Liver (tissue), 9 donors: ENCODE measurements around the gene SYNGR3. TPM values are rescaled to one million over a fixed set of nuclear protein-coding genes. Genes with fewer than 3 reads are reported as not detected.

Experiments used
- DNase-seq: peaks from one replicate; pipeline ENCODE4 v3.0.0-alpha.2; 2017; ENCODE audit warnings: low spot score
- H3K27ac ChIP-seq, 2 donors: one replicate each; pipeline ENCODE4 v1.7.0; 2013; ENCODE audit warnings: inconsistent platforms in 2 of 2, low read length in 2 of 2, control low read depth in 1 of 2, low read depth in 1 of 2, mild to moderate bottlenecking in 1 of 2
- H3K27me3 ChIP-seq, 4 donors: one replicate each; pipeline versions ENCODE4 v1.6.1 to v1.7.0; 2013; ENCODE audit warnings: low read length in 3 of 4, inconsistent platforms in 1 of 4, mild to moderate bottlenecking in 1 of 4, moderate library complexity in 1 of 4; ENCODE audit not compliant: control insufficient read depth in 4 of 4, insufficient read depth in 4 of 4
- H3K36me3 ChIP-seq, 4 donors: one replicate each; pipeline versions ENCODE4 v1.6.1 to v1.7.0; 2013; ENCODE audit warnings: low read length in 3 of 4, mild to moderate bottlenecking in 3 of 4, low read depth in 1 of 4, moderate library complexity in 1 of 4; ENCODE audit not compliant: control insufficient read depth in 4 of 4, insufficient read depth in 3 of 4
- H3K4me1 ChIP-seq, 4 donors: one replicate each; pipeline versions ENCODE4 v1.6.1 to v1.7.0; 2013; ENCODE audit warnings: low read length in 3 of 4, mild to moderate bottlenecking in 3 of 4, moderate library complexity in 1 of 4; ENCODE audit not compliant: control insufficient read depth in 4 of 4, insufficient read depth in 4 of 4
- H3K4me3 ChIP-seq, 3 donors: one replicate each; pipeline versions ENCODE4 v1.6.1 to v1.7.0; 2013; ENCODE audit warnings: low read length in 3 of 3, control low read depth in 1 of 3, low read depth in 1 of 3, mild to moderate bottlenecking in 1 of 3
- H3K9ac ChIP-seq, 2 donors: one replicate each; pipeline ENCODE4 v1.7.0; 2013; ENCODE audit warnings: low read length in 2 of 2, mild to moderate bottlenecking in 2 of 2, moderate library complexity in 2 of 2, control low read depth in 1 of 2, low read depth in 1 of 2
- H3K9me3 ChIP-seq, 4 donors: one replicate each; pipeline versions ENCODE4 v1.6.1 to v1.7.0; 2013; ENCODE audit warnings: low read length in 3 of 4; ENCODE audit not compliant: control insufficient read depth in 4 of 4
- ATF3 ChIP-seq: IDR thresholded peaks from 2 replicates; pipeline ENCODE4 v1.6.1; 2016; ENCODE audit warnings: antibody characterized with exemption
- CTCF ChIP-seq: fragments of 150-350 bp; IDR thresholded peaks from 2 replicates; pipeline ENCODE4 v1.5.1; 2017; ENCODE audit warnings: improper control_type of control experiment, low read depth, low read length; ENCODE audit not compliant: missing input control
- EGR1 ChIP-seq, 2 donors: IDR thresholded peaks; 2 replicates each; pipeline ENCODE4 v1.6.1; 2016 to 2018; ENCODE audit warnings: antibody characterized with exemption in 2 of 2, low read depth in 2 of 2
- FOXA1 ChIP-seq: IDR thresholded peaks from 2 replicates; pipeline ENCODE4 v1.6.1; 2016; ENCODE audit warnings: antibody characterized with exemption
- FOXA2 ChIP-seq: IDR thresholded peaks from 2 replicates; pipeline ENCODE4 v1.6.1; 2016; ENCODE audit warnings: antibody characterized with exemption
- GABPA ChIP-seq, 2 donors: IDR thresholded peaks in 1 of 2; conservative IDR thresholded peaks in 1 of 2; 2 replicates each; pipeline ENCODE4 v1.6.1; 2016; ENCODE audit warnings: antibody characterized with exemption in 2 of 2, mild to moderate bottlenecking in 1 of 2, moderate library complexity in 1 of 2
- HNF4A ChIP-seq, 2 donors: conservative IDR thresholded peaks; 2 replicates each; pipeline ENCODE4 v1.6.1; 2016; ENCODE audit warnings: antibody characterized with exemption in 2 of 2, mild to moderate bottlenecking in 2 of 2
- HNF4G ChIP-seq: IDR thresholded peaks from 2 replicates; pipeline ENCODE4 v1.6.1; 2016; ENCODE audit warnings: antibody characterized with exemption
- JUND ChIP-seq, 2 donors: IDR thresholded peaks; 2 replicates each; pipeline ENCODE4 v1.6.1; 2016; ENCODE audit warnings: antibody characterized with exemption in 2 of 2
- NR2F2 ChIP-seq: IDR thresholded peaks from 2 replicates; pipeline ENCODE4 v1.6.1; 2016; ENCODE audit warnings: antibody characterized with exemption
- RAD21 ChIP-seq, 2 donors: IDR thresholded peaks; 2 replicates each; pipeline ENCODE4 v1.6.1; 2016; ENCODE audit warnings: antibody characterized with exemption in 2 of 2, mild to moderate bottlenecking in 2 of 2
- REST ChIP-seq: IDR thresholded peaks from 2 replicates; pipeline ENCODE4 v1.6.1; 2016; ENCODE audit warnings: antibody characterized with exemption, mild to moderate bottlenecking
- RXRA ChIP-seq, 2 donors: IDR thresholded peaks; 2 replicates each; pipeline ENCODE4 v1.6.1; 2017 to 2018; ENCODE audit warnings: antibody characterized with exemption in 2 of 2, mild to moderate bottlenecking in 1 of 2
- SP1 ChIP-seq: IDR thresholded peaks from 2 replicates; pipeline ENCODE4 v1.6.1; 2018; ENCODE audit warnings: antibody characterized with exemption, mild to moderate bottlenecking
- TAF1 ChIP-seq: conservative IDR thresholded peaks from 2 replicates; pipeline ENCODE4 v1.6.1; 2016; ENCODE audit warnings: antibody characterized with exemption, mild to moderate bottlenecking
- YY1 ChIP-seq: IDR thresholded peaks from 2 replicates; pipeline ENCODE4 v1.6.1; 2016; ENCODE audit warnings: antibody characterized with exemption, mild to moderate bottlenecking
- ZBTB33 ChIP-seq: IDR thresholded peaks from 2 replicates; pipeline ENCODE4 v1.6.1; 2016; ENCODE audit warnings: antibody characterized with exemption
- WGBS: extraction: QIAGEN DNeasy Blood & Tissue Kit; methylation state at CpG from one replicate; pipeline ENCODE4 v1.1.7; 2013; 5-methylcytosine and 5-hydroxymethylcytosine counted together
- polyA plus RNA-seq, 2 donors: library from polyadenylated mRNA; stranded (reverse) in 1 of 2; unstranded in 1 of 2; fragments of 200-250 nt in 1 of 2; fragments of >200 nt in 1 of 2; fragmentation: Nextera tagmentation in 1 of 2; extraction: Ambion mirVana in 1 of 2; gene quantifications; one replicate each; pipeline versions ENCODE4 v1.2.1 to v1.2.3, GENCODE V29; 2013 to 2015
- total RNA-seq, 2 donors: library from RNA; depleted of rRNA; stranded (reverse); fragments of >200 nt; gene quantifications; one replicate each; pipeline ENCODE4 v1.2.3, GENCODE V29; 2014
- TF ChIP-seq, protein P1 (sequence below): IDR thresholded peaks from 2 replicates; pipeline ENCODE4 v1.6.1; 2016; ENCODE audit warnings: antibody characterized with exemption
- donor health status: healthy.
- donor health status: healthy.
- donor health status: healthy.
- donor health status: healthy.
- donor health status: healthy.

The SYNGR3 gene
- total and polyA plus RNA-seq, 4 donors = 0.09 to 0.47 (median 0.17) TPM; not detected in 1

GRCh38 chr16:2042171-2042985 lies 52.6 kb downstream of the SYNGR3 start:
- 56% methylated on average over 22 of the region's 22 CpGs for WGBS
- DNase-seq = no peak
- no peak overlapping the region for H3K4me3 ChIP-seq
- H3K27ac ChIP-seq = peak overlapping the region; percentile 95 to 98
- no peaks in the 10 kb centered on the region for H3K36me3 ChIP-seq
- peak in 1 of 2 donors; percentile 21 for TF ChIP-seq HNF4A (conservative IDR thresholded peaks at IDR 0.05)
- TF ChIP-seq ZBTB33 = no peak
- peak; percentile 72 for TF ChIP-seq SP1
- no peak for TF ChIP-seq ATF3
- TF ChIP-seq CTCF = no peak
- TF ChIP-seq GABPA (IDR thresholded peaks at IDR 0.05 in 1 of 2, conservative IDR thresholded peaks at IDR 0.05 in 1 of 2) = no peak
- TF ChIP-seq, protein P1, sequence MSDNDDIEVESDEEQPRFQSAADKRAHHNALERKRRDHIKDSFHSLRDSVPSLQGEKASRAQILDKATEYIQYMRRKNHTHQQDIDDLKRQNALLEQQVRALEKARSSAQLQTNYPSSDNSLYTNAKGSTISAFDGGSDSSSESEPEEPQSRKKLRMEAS = no peak
- TF ChIP-seq HNF4G = no peak
- TF ChIP-seq RXRA (IDR thresholded peaks at IDR 0.05) = peak; percentile 42 to 81
- TF ChIP-seq RAD21 (IDR thresholded peaks at IDR 0.05) = peak in 1 of 2 donors; percentile 33
- no peak for TF ChIP-seq FOXA1
- TF ChIP-seq FOXA2 = no peak
- TF ChIP-seq YY1 = no peak
- TF ChIP-seq JUND (IDR thresholded peaks at IDR 0.05) = no peak
- TF ChIP-seq EGR1 (IDR thresholded peaks at IDR 0.05; ENCODE audit: low read depth in 2 of 2) = no peak
- TF ChIP-seq TAF1 = no peak
- no peak for TF ChIP-seq NR2F2
- no peak for TF ChIP-seq REST
- H3K9ac ChIP-seq = no peak overlapping the region
- H3K27me3 ChIP-seq = no peaks in the 10 kb centered on the region
- no peaks in the 10 kb centered on the region for H3K9me3 ChIP-seq
- peaks cover 28 to 77% (median 57%) of the 10 kb centered on the region in 4 donors for H3K4me1 ChIP-seq
